HCT116 (cell line): Measurements from ENCODE around the gene THOC2. TPM values are rescaled to one million over a fixed set of nuclear protein-coding genes. Genes with fewer than 3 reads are reported as not detected.
"Not testable (repeated sequence)": the region's sequence is repeated elsewhere in the genome, so short reads cannot be mapped to it uniquely, and the experiment has no call there.

Experiments
- ATAC-seq: fragments of 200-7000 bp; cut with Tn5 transposase; 2 replicates; pipeline ENCODE4 v1.9.1; 2020; ENCODE audit warnings: mild to moderate bottlenecking, moderate library complexity
- BruUV-seq: library from RNA; stranded (reverse); fragments of 400-500 nt; replicated peaks from 2 replicates; lab custom pipeline; 2021; lab: Mats Ljungman, UMichigan
- CTCF ChIA-PET: fragments of 300-600 bp; sonication (Branson Sonifier 250); formaldehyde crosslinking; loops from one replicate; lab custom pipeline; 2021; ENCODE audit warnings: antibody characterized with exemption; lab: Charles Lee
- POLR2A ChIA-PET: fragments of 300-600, 350-600 bp; sonication (Branson Sonifier 250); formaldehyde crosslinking; loops from one replicate; lab custom pipeline; 2021; ENCODE audit warnings: antibody characterized with exemption; lab: Charles Lee
- RAD21 ChIA-PET, 2 experiments: fragments of 300-600 bp; sonication (Branson Sonifier 250); formaldehyde crosslinking; loops; one replicate each; lab custom pipeline; 2023; ENCODE audit warnings: low total read pairs in 2 of 2; ENCODE audit not compliant: uncharacterized antibody in 2 of 2, unreplicated experiment in 2 of 2, low non-redundant PET in 1 of 2; lab: Charles Lee
- DNase-seq: peaks from one replicate; pipeline ENCODE4 v3.0.0-alpha.2; 2010; ENCODE audit warnings: low read depth, low spot score
- H2AFZ ChIP-seq: fragments of 200-600 bp; shearing (Covaris generic), sonication (generic); 2 replicates; pipeline ENCODE4 v1.6.1; 2017; ENCODE audit warnings: low read depth, mixed run types, mixed read lengths, antibody characterized with exemption, low read length; ENCODE audit not compliant: poor library complexity, severe bottlenecking
- H3K27ac ChIP-seq: 2 replicates; pipeline ENCODE4 v1.5.1; 2012; ENCODE audit warnings: low read depth, low read length
- H3K27me3 ChIP-seq: fragments of 200-600 bp; sonication (generic); 2 replicates; pipeline ENCODE4 v1.6.1; 2016; ENCODE audit warnings: mixed run types, low read length, mixed read lengths; ENCODE audit not compliant: insufficient read depth
- H3K36me3 ChIP-seq, 2 experiments: fragments of 200-500 bp in 1 of 2; fragments of 200-600 bp in 1 of 2; sonication (Bioruptor generic) in 1 of 2; sonication (generic) in 1 of 2; 2 replicates each; pipeline versions ENCODE4 v1.5.1 to v1.6.1; 2014 to 2016; ENCODE audit warnings: low read length in 2 of 2, inconsistent platforms in 1 of 2, mixed read lengths in 1 of 2, mixed run types in 1 of 2; ENCODE audit not compliant: insufficient read depth in 2 of 2, control insufficient read depth in 1 of 2
- H3K4me1 ChIP-seq, 2 experiments: fragments of 200-600 bp in 1 of 2; sonication (generic) in 1 of 2; 2 replicates each; pipeline versions ENCODE4 v1.5.1 to v1.6.1; 2012 to 2017; ENCODE audit warnings: low read length in 2 of 2, inconsistent platforms in 1 of 2, mild to moderate bottlenecking in 1 of 2, mixed read lengths in 1 of 2, mixed run types in 1 of 2, moderate library complexity in 1 of 2; ENCODE audit not compliant: insufficient read depth in 2 of 2, control insufficient read depth in 1 of 2
- H3K4me2 ChIP-seq: fragments of 200-600 bp; sonication (generic); 2 replicates; pipeline ENCODE4 v1.6.1; 2017; ENCODE audit warnings: mixed run types, low read length, mixed read lengths
- H3K4me3 ChIP-seq, 2 experiments: fragments of 200-600 bp in 1 of 2; sonication (generic) in 1 of 2; replicated peaks in 1 of 2; 2 replicates each; pipeline ENCODE4 v1.5.1; 2011 to 2016; ENCODE audit warnings: low read length in 2 of 2, control low read depth in 1 of 2, low read depth in 1 of 2, mild to moderate bottlenecking in 1 of 2, mixed read lengths in 1 of 2, mixed run types in 1 of 2
- H3K79me2 ChIP-seq: fragments of 200-600 bp; sonication (generic); 2 replicates; pipeline ENCODE4 v1.6.1; 2017; ENCODE audit warnings: mild to moderate bottlenecking, mixed run types, low read length, moderate library complexity, mixed read lengths; ENCODE audit not compliant: insufficient read depth
- H3K9ac ChIP-seq: fragments of 200-600 bp; sonication (generic); 2 replicates; pipeline ENCODE4 v1.6.1; 2016; ENCODE audit warnings: low read length, mixed read lengths
- H3K9me2 ChIP-seq: fragments of 200-600 bp; sonication (generic), shearing (Covaris generic); 2 replicates; pipeline ENCODE4 v1.6.1; 2017; ENCODE audit warnings: mixed run types, mild to moderate bottlenecking, moderate library complexity; ENCODE audit not compliant: insufficient read depth
- H3K9me3 ChIP-seq, 2 experiments: fragments of 200-500 bp in 1 of 2; fragments of 200-600 bp in 1 of 2; sonication (Bioruptor generic) in 1 of 2; sonication (generic) in 1 of 2; 2 replicates each; pipeline ENCODE4 v1.6.1; 2014 to 2017; ENCODE audit warnings: low read length in 2 of 2, mixed read lengths in 2 of 2, inconsistent platforms in 1 of 2, low read depth in 1 of 2, mild to moderate bottlenecking in 1 of 2, mixed run types in 1 of 2, moderate library complexity in 1 of 2; ENCODE audit not compliant: control insufficient read depth in 1 of 2, insufficient read depth in 1 of 2
- H4K20me1 ChIP-seq: fragments of 200-600 bp; sonication (generic), shearing (Covaris generic); 2 replicates; pipeline ENCODE4 v1.6.1; 2017; ENCODE audit warnings: mixed run types, mild to moderate bottlenecking, moderate library complexity; ENCODE audit not compliant: insufficient read depth
- CEBPB ChIP-seq: IDR thresholded peaks from 2 replicates; pipeline ENCODE4 v1.6.1; 2012; ENCODE audit warnings: low read depth
- CTCF ChIP-seq, 3 experiments: fragments of 200-600 bp in 1 of 3; sonication (generic) in 1 of 3; IDR thresholded peaks in 2 of 3; conservative IDR thresholded peaks in 1 of 3; 2 replicates each; pipeline ENCODE4 v1.5.1; 2012 to 2017; ENCODE audit warnings: low read depth in 2 of 3, low read length in 2 of 3, antibody characterized with exemption in 1 of 3, borderline replicate concordance in 1 of 3, control low read depth in 1 of 3, mild to moderate bottlenecking in 1 of 3, mixed read lengths in 1 of 3, mixed run types in 1 of 3, moderate library complexity in 1 of 3; ENCODE audit not compliant: insufficient read depth in 1 of 3
- EGR1 ChIP-seq: IDR thresholded peaks from 2 replicates; pipeline ENCODE4 v1.6.1; 2012; ENCODE audit warnings: low read depth
- EZH2phosphoT487 ChIP-seq: fragments of 200-600 bp; IDR thresholded peaks from 2 replicates; pipeline ENCODE4 v1.6.1; 2018; ENCODE audit warnings: antibody characterized with exemption, borderline replicate concordance
- JUND ChIP-seq: IDR thresholded peaks from 2 replicates; pipeline ENCODE4 v1.6.1; 2012
- MAX ChIP-seq: IDR thresholded peaks from 2 replicates; pipeline ENCODE4 v1.6.1; 2012
- POLR2A ChIP-seq: IDR thresholded peaks from 2 replicates; pipeline ENCODE4 v1.7.0; 2011; ENCODE audit warnings: borderline replicate concordance; ENCODE audit not compliant: insufficient read depth, insufficient read length; ENCODE audit errors: extremely low read depth
- POLR2AphosphoS5 ChIP-seq: IDR thresholded peaks from 2 replicates; pipeline ENCODE4 v1.6.1; 2011; ENCODE audit warnings: mild to moderate bottlenecking, low read depth, low read length, moderate library complexity
- SIN3A ChIP-seq: IDR thresholded peaks from 2 replicates; pipeline ENCODE4 v1.6.1; 2012; ENCODE audit warnings: low read depth
- SRF ChIP-seq: IDR thresholded peaks from 2 replicates; pipeline ENCODE4 v1.6.1; 2012; ENCODE audit warnings: low read depth
- intact Hi-C: fragments of 100-400 bp; cut with micrococcal nuclease; formaldehyde crosslinking; loops from 2 replicates; pipeline ENCODE4 v1.10.0; 2022
- total RNA-seq: library from RNA; stranded (reverse); gene quantifications from one replicate; pipeline ENCODE4 v1.2.1, GENCODE V29; 2021; ENCODE audit not compliant: unreplicated experiment

Gene THOC2
- total RNA-seq, 1 experiment from 2014 or later: 85.3 TPM

DNA sequence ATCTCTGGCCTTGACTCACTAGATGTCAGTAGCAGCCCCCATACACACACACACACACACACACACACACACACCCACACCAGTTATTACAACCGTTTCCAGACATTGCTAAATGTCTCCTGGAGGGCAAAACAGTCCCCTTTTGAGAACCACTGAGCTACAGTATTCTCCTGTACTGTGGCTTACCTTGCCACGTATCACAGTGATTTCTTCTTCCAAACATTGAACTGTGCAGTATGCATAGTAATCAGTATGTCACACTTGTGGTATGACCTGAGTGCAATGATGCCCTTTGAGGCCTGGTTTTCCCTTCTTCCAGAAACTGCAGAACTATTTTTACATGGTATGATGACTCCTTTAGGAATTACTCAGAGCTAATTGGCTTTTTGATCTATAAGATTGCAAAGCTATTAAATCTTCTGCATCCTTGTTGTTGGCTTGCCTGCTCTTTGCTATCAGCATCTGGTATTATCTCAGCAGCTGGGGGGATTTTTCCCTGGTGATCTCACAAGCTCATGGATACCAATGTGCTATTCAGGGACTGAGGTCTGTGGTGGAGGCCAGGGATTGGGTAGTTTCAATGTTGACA is 3.6 kb upstream of the THOC2 start (continued):
- TF ChIP-seq CTCF (IDR thresholded peaks at IDR 0.05 in 2 of 3, conservative IDR thresholded peaks at IDR 0.05 in 1 of 3; ENCODE audit: borderline replicate concordance in 1 of 3, insufficient read depth in 1 of 3, low read depth in 2 of 3, low read length in 2 of 3): no peak
- TF ChIP-seq EZH2phosphoT487: no peak
- TF ChIP-seq EGR1: no peak
- no peak for TF ChIP-seq SRF
- no peak for TF ChIP-seq JUND
- TF ChIP-seq MAX: no peak
- no peak for TF ChIP-seq CEBPB
- no peak for TF ChIP-seq SIN3A
- no peak for TF ChIP-seq POLR2A
- no peak for TF ChIP-seq POLR2AphosphoS5

DNA sequence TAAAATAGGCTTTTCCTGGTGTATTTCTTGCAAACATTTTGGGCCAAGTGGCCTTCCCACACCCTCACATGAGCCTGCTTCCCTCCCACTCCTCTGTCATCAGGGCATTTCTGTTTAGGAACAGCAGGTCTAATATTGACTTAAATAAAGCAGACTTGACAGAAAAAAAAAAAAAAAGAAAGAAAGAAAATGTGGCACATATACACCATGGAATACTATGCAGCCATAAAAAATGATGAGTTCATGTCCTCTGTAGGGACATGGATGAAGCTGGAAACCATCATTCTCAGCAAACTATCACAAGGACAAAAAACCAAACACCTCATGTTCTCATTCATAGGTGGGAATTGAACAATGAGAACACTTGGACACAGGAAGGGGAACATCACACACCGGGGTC is 2.3 kb upstream of the THOC2 start:
- BruUV-seq, H3K27ac ChIP-seq, ATAC-seq, H3K27me3 ChIP-seq, H3K9ac ChIP-seq, H3K9me2 ChIP-seq, H3K36me3 ChIP-seq, H3K9me3 ChIP-seq, intact Hi-C loops, RAD21 ChIA-PET, DNase-seq, POLR2A ChIA-PET, CTCF ChIA-PET, H3K4me2 ChIP-seq, H4K20me1 ChIP-seq, H3K4me3 ChIP-seq, H2AFZ ChIP-seq: not testable (repeated sequence)
- Histone ChIP-seq H3K79me2 (peaks cover 27% of the 10 kb centered on the region), H3K4me1 (peaks cover 0 to 19% of the 10 kb centered on the region in 2 experiments; a peak in 2 of 4 replicates)

GRCh38 chrX:123734079-123734478 is 1.2 kb upstream of the THOC2 start:
- CTCF ChIA-PET, ATAC-seq, H2AFZ ChIP-seq, H3K4me3 ChIP-seq, H3K27me3 ChIP-seq, H3K27ac ChIP-seq, H3K9ac ChIP-seq, DNase-seq, POLR2A ChIA-PET, H3K9me2 ChIP-seq, intact Hi-C loops, H3K36me3 ChIP-seq, H3K9me3 ChIP-seq, H3K4me2 ChIP-seq, RAD21 ChIA-PET, H4K20me1 ChIP-seq, BruUV-seq: not testable (repeated sequence)
- peaks cover 38% of the 10 kb centered on the region for H3K79me2 ChIP-seq
- H3K4me1 ChIP-seq: peaks cover 0 to 19% of the 10 kb centered on the region in 2 experiments; a peak in 2 of 4 replicates
